K562 (cell line): ENCODE data around the gene BIRC7. TPM values are rescaled to one million over a fixed set of nuclear protein-coding genes. Genes with fewer than 3 reads are reported as not detected.

Experiments used
- ERF ChIP-seq: fragments of 450-650 bp; formaldehyde crosslinking; IDR thresholded peaks from 2 replicates; pipeline ENCODE4 v1.4.0; 2020; ENCODE audit warnings: mild to moderate bottlenecking, mixed read lengths
- ETV1 ChIP-seq: fragments of 450-650 bp; conservative IDR thresholded peaks from 2 replicates; pipeline ENCODE4 v1.6.1; 2016; ENCODE audit warnings: missing genetic modification characterization, control low read depth, low read depth, missing compliant biosample characterization
- FOSL1 ChIP-seq: fragments of 200-800 bp; sonication (Bioruptor generic); conservative IDR thresholded peaks from 2 replicates; pipeline ENCODE4 v1.6.1; 2016; ENCODE audit warnings: missing genetic modification characterization, missing compliant biosample characterization
- SMAD4 ChIP-seq: fragments of 250-450 bp; sonication (Bioruptor Pico); conservative IDR thresholded peaks from 2 replicates; pipeline ENCODE4 v1.8.0; 2021; ENCODE audit warnings: inconsistent platforms, mild to moderate bottlenecking, moderate library complexity
- ZFPM2 ChIP-seq: fragments of 250-450 bp; sonication (Bioruptor Pico); IDR thresholded peaks from 2 replicates; pipeline ENCODE4 v1.5.1; 2022; ENCODE audit warnings: mild to moderate bottlenecking
- ZNF764 ChIP-seq: fragments of 250-450 bp; sonication (Bioruptor Pico); IDR thresholded peaks from 2 replicates; pipeline ENCODE4 v1.4.0; 2020; ENCODE audit warnings: low read depth, mild to moderate bottlenecking, moderate library complexity
- polyA plus RNA-seq, 8 experiments: library from polyadenylated mRNA; depleted of rRNA in 4 of 8; stranded (reverse) in 5 of 8; unstranded in 3 of 8; fragments of >200 nt; fragmentation: Nextera tagmentation in 2 of 8; fragmentation: Illumina TruSeq in 1 of 8; extraction: Ambion mirVana in 2 of 8; extraction: Trizol in 1 of 8; gene quantifications; 2 replicates each; pipeline versions ENCODE4 v1.2.1 to v1.2.3, GENCODE V29; 2011 to 2014; ENCODE audit warnings: inconsistent platforms in 1 of 8, missing spikeins in 1 of 8
- total RNA-seq, 7 experiments: library from RNA; depleted of rRNA in 6 of 7; stranded (reverse); fragments of >200 nt in 6 of 7; fragmentation: Illumina TruSeq in 2 of 7; extraction: Trizol in 2 of 7; gene quantifications; 2 replicates each; pipeline versions ENCODE4 v1.2.1 to v1.2.3, GENCODE V29; 2011 to 2021; ENCODE audit warnings: low replicate concordance in 1 of 7
- TF ChIP-seq, protein P1 (sequence below): sonication (generic); formaldehyde crosslinking; IDR thresholded peaks from 2 replicates; pipeline ENCODE4 v1.8.0; 2023; ENCODE audit warnings: mild to moderate bottlenecking, missing genetic modification reagents
- TF ChIP-seq, protein P2 (sequence below): fragments of 450-650 bp; formaldehyde crosslinking; IDR thresholded peaks from 2 replicates; pipeline ENCODE4 v1.4.0; 2020; ENCODE audit warnings: mild to moderate bottlenecking, mixed read lengths

The BIRC7 gene
- total and polyA plus RNA-seq, 9 of the 15 experiments (the other 6 are each of a cell fraction or from before 2014, with no cell fraction given) = 0.14 to 0.19 (median 0.16) TPM; not detected in 5

DNA sequence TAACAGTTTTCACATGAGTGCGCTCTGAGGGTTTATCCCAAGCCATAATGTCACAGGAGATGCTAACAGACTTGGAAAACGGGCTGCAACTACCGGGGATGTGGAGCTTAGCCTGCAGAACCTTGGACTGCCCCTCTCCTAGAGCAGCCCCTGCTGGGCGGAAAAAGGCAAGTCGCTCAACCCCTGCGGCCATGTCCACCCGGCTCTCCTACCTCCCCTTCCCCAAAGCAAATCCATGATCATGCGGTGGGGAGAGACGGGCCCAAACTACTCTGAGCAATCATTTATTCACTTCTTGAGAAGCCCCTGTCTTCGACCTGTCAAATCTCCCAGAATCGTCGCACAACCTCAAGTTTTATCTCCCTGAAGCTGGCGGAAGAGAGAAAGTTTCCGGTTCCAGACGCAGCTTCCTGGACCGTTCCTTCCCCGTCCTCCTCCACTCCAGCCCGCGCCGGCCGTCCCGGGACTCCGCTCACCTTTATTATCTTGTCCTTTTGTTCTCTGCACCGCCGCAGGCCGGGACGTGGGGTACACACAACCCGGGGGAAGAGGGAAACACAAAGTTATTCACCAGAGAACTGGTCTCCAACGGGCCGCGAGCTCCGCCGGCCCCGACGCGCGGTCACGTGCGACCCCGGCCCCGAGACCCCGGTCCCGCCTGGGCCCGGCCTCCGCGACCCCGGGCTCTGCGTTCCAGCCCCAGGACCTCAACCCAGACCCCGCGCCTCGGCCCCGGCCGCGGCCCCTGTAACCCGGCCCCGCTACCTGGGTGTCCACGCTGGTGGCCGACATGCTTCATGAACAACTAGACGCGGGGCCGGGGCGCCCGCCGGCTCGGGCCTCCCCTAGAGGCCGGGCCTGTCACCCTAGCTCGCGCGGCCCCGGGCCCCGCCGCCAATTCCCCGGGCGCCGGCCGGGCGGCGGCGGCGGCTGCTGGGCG lies 20.3 kb upstream of the BIRC7 start (continued):
- TF ChIP-seq, protein P1, sequence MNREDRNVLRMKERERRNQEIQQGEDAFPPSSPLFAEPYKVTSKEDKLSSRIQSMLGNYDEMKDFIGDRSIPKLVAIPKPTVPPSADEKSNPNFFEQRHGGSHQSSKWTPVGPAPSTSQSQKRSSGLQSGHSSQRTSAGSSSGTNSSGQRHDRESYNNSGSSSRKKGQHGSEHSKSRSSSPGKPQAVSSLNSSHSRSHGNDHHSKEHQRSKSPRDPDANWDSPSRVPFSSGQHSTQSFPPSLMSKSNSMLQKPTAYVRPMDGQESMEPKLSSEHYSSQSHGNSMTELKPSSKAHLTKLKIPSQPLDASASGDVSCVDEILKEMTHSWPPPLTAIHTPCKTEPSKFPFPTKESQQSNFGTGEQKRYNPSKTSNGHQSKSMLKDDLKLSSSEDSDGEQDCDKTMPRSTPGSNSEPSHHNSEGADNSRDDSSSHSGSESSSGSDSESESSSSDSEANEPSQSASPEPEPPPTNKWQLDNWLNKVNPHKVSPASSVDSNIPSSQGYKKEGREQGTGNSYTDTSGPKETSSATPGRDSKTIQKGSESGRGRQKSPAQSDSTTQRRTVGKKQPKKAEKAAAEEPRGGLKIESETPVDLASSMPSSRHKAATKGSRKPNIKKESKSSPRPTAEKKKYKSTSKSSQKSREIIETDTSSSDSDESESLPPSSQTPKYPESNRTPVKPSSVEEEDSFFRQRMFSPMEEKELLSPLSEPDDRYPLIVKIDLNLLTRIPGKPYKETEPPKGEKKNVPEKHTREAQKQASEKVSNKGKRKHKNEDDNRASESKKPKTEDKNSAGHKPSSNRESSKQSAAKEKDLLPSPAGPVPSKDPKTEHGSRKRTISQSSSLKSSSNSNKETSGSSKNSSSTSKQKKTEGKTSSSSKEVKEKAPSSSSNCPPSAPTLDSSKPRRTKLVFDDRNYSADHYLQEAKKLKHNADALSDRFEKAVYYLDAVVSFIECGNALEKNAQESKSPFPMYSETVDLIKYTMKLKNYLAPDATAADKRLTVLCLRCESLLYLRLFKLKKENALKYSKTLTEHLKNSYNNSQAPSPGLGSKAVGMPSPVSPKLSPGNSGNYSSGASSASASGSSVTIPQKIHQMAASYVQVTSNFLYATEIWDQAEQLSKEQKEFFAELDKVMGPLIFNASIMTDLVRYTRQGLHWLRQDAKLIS (CRISPR knock-in tag) = peak; percentile 60; the same call in 1 of the 2 replicates
- peak; percentile 59 for TF ChIP-seq ETV1 (tag)
- no peak for TF ChIP-seq SMAD4 (CRISPR knock-in tag)
- TF ChIP-seq, protein P2, sequence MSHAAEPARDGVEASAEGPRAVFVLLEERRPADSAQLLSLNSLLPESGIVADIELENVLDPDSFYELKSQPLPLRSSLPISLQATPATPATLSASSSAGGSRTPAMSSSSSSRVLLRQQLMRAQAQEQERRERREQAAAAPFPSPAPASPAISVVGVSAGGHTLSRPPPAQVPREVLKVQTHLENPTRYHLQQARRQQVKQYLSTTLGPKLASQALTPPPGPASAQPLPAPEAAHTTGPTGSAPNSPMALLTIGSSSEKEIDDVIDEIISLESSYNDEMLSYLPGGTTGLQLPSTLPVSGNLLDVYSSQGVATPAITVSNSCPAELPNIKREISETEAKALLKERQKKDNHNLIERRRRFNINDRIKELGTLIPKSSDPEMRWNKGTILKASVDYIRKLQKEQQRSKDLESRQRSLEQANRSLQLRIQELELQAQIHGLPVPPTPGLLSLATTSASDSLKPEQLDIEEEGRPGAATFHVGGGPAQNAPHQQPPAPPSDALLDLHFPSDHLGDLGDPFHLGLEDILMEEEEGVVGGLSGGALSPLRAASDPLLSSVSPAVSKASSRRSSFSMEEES (CRISPR knock-in tag) = no peak
- TF ChIP-seq FOSL1 (tag) = 0 out of 2 replicates have a peak, but pooled peaks have one; percentile 3
- no peak for TF ChIP-seq ERF
- TF ChIP-seq ZNF764 (CRISPR knock-in tag) = peak; percentile 83; the same call in 1 of the 2 replicates
- no peak for TF ChIP-seq ZFPM2 (CRISPR knock-in tag)
- TF ChIP-seq, all 486 proteins: peak for 21
